GM12892 (cell line): Measurements from ENCODE around the gene KRTAP5-2.

ENCODE experiments used
- DNase-seq: peaks from one replicate; pipeline ENCODE4 v3.0.0; 2011; ENCODE audit not compliant: insufficient read length
- FAIRE-seq: peaks from 2 replicates; lab custom pipeline; 2011; peaks lifted over from hg19 to GRCh38; lab: Jason Lieb, UNC
- POLR2A ChIP-seq: IDR thresholded peaks from 2 replicates; pipeline ENCODE4 v1.6.1; 2011; ENCODE audit warnings: low read depth, low read length, control low read depth
- POLR2AphosphoS5 ChIP-seq: IDR thresholded peaks from 2 replicates; pipeline ENCODE4 v1.6.1; 2011; ENCODE audit warnings: low read depth, low read length, control low read depth
- TAF1 ChIP-seq: IDR thresholded peaks from 2 replicates; pipeline ENCODE4 v1.6.1; 2011; ENCODE audit warnings: low read depth, mild to moderate bottlenecking, control low read depth, low read length, borderline replicate concordance

KRTAP5-2 gene

GRCh38 chr11:1559111-1559951 is 38.8 kb downstream of the KRTAP5-2 start:
- DNase-seq (no peak), FAIRE-seq (no peak)
- TF ChIP-seq TAF1, result no peak
- no peak for TF ChIP-seq POLR2A
- TF ChIP-seq POLR2AphosphoS5, result no peak

DNA sequence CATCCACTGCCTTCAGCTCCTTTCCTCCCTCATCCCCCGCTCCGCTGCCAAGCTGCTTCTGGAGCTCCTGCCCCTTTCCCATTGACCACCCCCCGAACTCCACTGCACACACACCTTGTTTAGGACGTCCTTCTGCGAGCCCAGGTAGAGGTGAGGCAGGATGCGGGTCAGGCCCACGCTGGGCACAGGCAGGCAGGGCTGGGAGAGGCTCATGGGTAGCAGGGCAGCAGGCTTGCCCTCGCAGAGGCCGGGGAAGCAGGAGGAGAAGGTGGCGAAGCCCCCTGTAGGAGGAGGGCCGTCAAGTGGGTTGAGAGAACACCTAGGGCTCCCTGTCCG is 39.4 kb downstream of the KRTAP5-2 start:
- TF ChIP-seq TAF1 (no peak), POLR2A (no peak), POLR2AphosphoS5 (no peak)
- FAIRE-seq (no peak), DNase-seq (no peak)

DNA sequence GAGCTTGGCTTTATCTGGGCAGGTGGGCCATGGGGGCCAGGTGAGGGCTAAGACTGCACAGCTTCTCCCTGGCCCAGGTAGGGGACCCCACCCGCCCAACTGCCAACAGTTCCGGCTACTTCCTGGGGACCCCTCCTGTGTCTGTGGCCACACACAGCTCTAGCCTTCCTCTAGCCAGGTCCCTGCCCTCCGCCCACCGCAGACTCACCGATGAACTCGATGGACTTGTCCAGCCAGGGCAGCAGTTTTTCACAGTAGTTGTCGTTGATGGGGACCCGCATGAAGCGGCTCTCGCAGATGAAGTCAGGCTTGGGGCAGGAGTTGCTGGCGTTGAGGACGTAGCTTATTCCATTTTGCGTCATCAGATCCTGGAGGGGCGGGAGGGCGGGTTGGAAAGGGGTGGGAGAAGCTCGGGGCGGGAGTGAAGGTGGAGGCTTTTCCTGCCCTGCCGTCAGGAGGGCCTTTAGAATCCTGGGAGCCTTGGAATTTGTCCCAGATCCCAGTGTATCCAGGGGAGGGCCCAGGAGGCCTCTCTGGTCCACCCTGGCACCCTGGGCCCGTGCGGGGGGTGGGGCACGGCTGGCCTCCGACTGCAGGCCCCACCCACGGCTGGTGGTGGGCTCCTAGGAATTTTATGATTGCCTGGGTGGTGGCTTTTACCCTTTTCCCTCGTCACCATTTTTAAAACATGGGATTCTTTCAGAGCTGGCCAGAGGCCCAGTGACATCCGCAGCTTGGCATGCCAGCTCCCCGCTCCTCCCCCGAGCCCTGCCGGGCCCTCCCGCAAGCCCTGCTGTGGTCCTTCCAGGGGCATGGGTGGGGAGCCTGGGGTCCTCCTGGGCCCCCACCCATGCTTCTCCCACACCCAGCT is 40.0 kb downstream of the KRTAP5-2 start:
- FAIRE-seq (no peak), DNase-seq (peak; percentile 19)
- TF ChIP-seq POLR2AphosphoS5, result no peak
- no peak for TF ChIP-seq TAF1
- TF ChIP-seq POLR2A, result no peak

GRCh38 chr11:1557051-1557884 is 40.8 kb downstream of the KRTAP5-2 start:
- FAIRE-seq (no peak), DNase-seq (no peak)
- TF ChIP-seq POLR2AphosphoS5 (no peak), POLR2A (no peak), TAF1 (no peak)

DNA sequence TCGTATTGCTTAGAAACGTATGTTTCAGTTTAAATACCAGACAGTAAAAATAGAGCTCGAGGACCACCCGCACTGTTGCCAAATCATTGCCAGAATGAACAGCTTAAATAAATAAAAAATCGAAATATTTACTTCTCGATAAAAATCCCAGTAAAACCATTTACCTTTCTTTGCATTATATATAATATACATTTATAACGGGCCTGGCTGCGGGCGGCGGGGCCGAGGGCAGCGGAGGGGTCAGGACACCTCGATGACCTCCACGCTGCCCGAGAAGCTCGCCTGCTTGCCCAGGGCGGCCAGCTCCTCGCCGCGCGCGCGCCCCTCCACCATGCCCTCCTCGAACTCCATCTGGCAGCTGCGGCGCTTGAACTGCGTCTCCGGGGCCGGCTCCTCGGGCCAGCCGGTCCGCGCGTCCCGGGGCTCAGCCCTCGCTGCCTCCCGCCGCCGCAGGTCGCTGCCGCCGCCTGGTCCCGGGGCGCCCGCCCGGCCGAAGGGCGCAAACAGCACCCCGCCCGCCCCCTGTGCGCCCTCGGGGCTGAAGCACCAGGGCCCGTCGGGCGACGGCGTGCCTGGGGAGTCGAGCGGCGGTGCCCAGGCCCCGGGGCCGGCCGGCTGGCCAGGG is 41.7 kb downstream of the KRTAP5-2 start:
- DNase-seq, result no peak
- no peak for FAIRE-seq

GRCh38 chr11:1555713-1556153 is 42.4 kb downstream of the KRTAP5-2 start:
- no peak for FAIRE-seq
- TF ChIP-seq POLR2A, result no peak
- TF ChIP-seq TAF1, result no peak
- TF ChIP-seq POLR2AphosphoS5, result no peak
- DNase-seq, result no peak

More for the DNA sequence above, 41.7 kb downstream of the KRTAP5-2 start:
- TF ChIP-seq TAF1, result no peak
- no peak for TF ChIP-seq POLR2AphosphoS5
- TF ChIP-seq POLR2A, result no peak

DNA sequence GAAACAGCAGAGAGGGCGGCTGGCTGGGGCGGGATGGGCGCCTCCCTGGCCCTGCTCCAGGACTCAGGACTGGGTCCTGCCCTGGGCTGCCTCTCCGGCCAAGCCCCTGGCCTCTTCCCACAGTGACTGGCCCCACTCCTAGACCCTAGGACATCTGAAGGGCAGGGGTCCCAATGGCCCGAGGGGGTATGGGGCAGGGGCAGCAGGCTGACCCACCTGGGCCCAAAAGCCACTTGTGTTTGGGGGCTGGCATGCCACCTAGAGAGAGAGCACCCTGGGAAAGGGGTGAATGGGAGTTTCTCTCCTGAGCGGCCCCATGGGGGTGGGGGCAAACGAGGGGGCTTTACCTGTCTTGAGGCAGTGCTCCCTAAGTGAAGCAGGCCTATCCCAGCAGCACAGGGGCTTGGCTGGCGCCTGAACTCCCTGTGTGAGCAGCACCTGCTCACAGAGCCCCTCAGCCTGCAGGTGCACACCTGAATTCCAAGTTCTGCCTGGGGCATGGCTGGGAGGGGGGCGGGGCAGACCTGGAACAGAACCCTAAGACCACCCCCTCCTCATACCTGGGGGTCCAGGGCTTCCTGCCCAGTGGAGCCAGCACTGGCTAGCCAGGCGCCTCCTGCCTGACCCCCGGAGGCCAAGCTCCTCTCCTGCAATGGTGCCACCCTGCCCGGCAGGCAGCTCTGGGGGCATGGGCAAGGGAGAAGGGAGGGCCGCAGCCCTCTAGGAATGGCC is 42.9 kb downstream of the KRTAP5-2 start:
- no peak for TF ChIP-seq TAF1
- no peak for TF ChIP-seq POLR2A
- TF ChIP-seq POLR2AphosphoS5, result no peak
- no peak for DNase-seq
- FAIRE-seq, result no peak

DNA sequence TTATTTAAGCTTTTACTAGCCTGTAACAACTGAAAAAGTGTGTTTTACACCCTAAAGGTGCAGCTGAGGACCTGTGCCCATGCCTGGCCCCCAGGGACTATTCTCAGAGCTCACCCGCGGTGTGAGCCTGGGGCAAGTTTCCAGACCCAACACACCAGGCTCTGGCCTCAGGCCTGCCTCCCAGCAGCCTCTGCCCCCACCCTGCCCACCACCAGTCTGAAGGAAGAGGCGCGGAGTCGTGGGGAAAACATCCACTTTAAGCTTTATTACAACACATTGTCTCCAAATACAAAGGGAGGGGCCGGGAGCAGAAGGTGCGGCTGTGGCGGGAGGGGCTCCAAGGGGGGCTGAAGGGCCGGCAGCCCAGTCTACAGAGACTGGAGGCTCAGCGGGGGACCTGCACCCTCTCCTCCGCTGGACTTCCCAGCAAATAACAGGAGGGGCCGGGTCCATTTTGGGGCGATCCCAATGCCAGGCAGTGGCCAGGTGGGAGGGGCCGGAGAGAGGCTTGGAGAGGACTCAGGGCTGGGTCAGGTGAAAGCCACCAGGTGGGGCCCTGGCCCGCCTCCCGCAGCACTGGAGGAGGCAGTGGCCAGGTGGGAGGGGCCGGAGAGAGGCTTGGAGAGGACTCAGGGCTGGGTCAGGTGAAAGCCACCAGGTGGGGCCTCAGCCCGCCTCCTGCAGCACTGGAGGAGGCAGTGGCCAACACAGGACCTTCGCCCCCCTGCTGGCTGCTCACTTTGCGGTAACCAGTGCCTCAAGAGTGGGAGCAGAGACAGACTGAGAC is 44.1 kb downstream of the KRTAP5-2 start:
- no peak for TF ChIP-seq POLR2AphosphoS5
- no peak for TF ChIP-seq TAF1
- no peak for TF ChIP-seq POLR2A
- no peak for FAIRE-seq
- DNase-seq, result no peak
